ENCODE results near the gene SRPK2. TPM values are rescaled to one million over a fixed set of nuclear protein-coding genes. Genes with fewer than 3 reads are reported as not detected.
"Not testable (repeated sequence)": the region's sequence is repeated elsewhere in the genome, so short reads cannot be mapped to it uniquely, and the experiment has no call there.

Gene SRPK2
- total and polyA plus RNA-seq, 2 donors (not counting 1 experiment from before 2014, with no cell fraction given), result 15.2 to 108 TPM

DNA sequence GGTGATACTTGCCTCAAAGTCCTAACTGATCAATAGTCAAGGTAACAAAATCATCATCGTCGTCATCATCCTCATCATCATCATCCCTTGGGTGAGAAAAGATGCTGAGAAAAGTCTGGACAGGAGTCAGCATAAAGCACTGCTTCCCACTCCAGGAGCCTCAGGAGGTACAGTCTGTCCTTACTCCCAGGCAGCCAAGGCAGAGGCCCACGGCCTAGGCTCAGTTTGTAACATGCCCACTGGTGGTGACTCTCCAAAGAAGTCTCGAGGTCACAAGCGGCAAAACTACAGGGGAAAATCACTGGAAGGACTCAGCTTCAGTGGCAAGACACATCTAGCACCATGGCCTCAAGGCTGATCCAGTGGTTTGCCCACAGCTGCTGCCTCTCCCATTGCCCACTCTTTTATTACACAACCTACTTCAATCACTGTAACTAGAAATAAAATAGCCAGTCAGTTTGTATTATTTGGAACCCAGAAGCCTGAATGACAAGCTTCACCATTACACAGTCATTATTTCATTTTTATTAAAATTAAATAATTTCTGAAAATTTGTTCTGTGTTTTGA, 150.4 kb downstream of the SRPK2 start:
- Histone ChIP-seq H3K36me3 (replicated peaks in 1 of 2; ENCODE audit: control extremely low read depth in 1 of 2, control insufficient read depth in 1 of 2, extremely low read depth in 1 of 2, insufficient read depth in 2 of 2, low read length in 1 of 2) (peaks cover 0 to 6% of the 10 kb centered on the region in 2 experiments), H3K4me1 (ENCODE audit: control insufficient read depth in 2 of 2, insufficient read depth in 2 of 2, low read length in 2 of 2) (peaks cover 8 to 20% of the 10 kb centered on the region in 2 donors), H3K9me3 (ENCODE audit: control extremely low read depth in 1 of 3, control insufficient read depth in 2 of 3, insufficient read depth in 1 of 3, low read length in 2 of 3) (no peaks in the 10 kb centered on the region), H4K20me1 (ENCODE audit: control insufficient read depth, insufficient read depth, low read length, poor library complexity, severe bottlenecking) (peaks cover 61% of the 10 kb centered on the region), H2AFZ (ENCODE audit: insufficient read depth, low read depth, low read length, poor library complexity, severe bottlenecking) (no peak overlapping the region), H3K4me2 (replicated peaks; ENCODE audit: low read depth, low read length, poor library complexity, severe bottlenecking) (no peak overlapping the region), H3K9ac (ENCODE audit: low read length) (no peak overlapping the region), H3K4me3 (ENCODE audit: control extremely low read depth in 1 of 5, extremely low read depth in 1 of 5, insufficient read depth in 1 of 5, low read depth in 2 of 5, low read length in 4 of 5) (no peak overlapping the region), H3K79me2 (ENCODE audit: control insufficient read depth, insufficient read depth, low read length) (peaks cover 89% of the 10 kb centered on the region), H3K27me3 (replicated peaks in 1 of 4; ENCODE audit: control extremely low read depth in 1 of 4, control insufficient read depth in 3 of 4, insufficient read depth in 4 of 4, low read length in 3 of 4) (no peaks in the 10 kb centered on the region), H3K27ac (ENCODE audit: low read length in 2 of 2) (no peak overlapping the region)
- CTCF ChIA-PET, result no interaction called here
- H3K27me3 Mint-ChIP-seq, result no peaks in the 10 kb centered on the region
- H3K27ac Mint-ChIP-seq, result peak overlapping the region; percentile 5
- H3K4me1 Mint-ChIP-seq, result peaks cover 75% of the 10 kb centered on the region
- intact Hi-C loops (cut with micrococcal nuclease), result no loop called here
- POLR2A ChIA-PET, result no interaction called here
- TF ChIP-seq, protein P1, sequence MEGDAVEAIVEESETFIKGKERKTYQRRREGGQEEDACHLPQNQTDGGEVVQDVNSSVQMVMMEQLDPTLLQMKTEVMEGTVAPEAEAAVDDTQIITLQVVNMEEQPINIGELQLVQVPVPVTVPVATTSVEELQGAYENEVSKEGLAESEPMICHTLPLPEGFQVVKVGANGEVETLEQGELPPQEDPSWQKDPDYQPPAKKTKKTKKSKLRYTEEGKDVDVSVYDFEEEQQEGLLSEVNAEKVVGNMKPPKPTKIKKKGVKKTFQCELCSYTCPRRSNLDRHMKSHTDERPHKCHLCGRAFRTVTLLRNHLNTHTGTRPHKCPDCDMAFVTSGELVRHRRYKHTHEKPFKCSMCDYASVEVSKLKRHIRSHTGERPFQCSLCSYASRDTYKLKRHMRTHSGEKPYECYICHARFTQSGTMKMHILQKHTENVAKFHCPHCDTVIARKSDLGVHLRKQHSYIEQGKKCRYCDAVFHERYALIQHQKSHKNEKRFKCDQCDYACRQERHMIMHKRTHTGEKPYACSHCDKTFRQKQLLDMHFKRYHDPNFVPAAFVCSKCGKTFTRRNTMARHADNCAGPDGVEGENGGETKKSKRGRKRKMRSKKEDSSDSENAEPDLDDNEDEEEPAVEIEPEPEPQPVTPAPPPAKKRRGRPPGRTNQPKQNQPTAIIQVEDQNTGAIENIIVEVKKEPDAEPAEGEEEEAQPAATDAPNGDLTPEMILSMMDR (IDR thresholded peaks at IDR 0.05), result no peak
- TF ChIP-seq EZH2 (IDR thresholded peaks at IDR 0.05; ENCODE audit: borderline replicate concordance, insufficient read depth, low read depth, low read length, poor library complexity, severe bottlenecking), result no peak
- no peak overlapping the region for H3K4me3 Mint-ChIP-seq
- H3K9me3 Mint-ChIP-seq (ENCODE audit: insufficient read depth), result no peaks in the 10 kb centered on the region
- no peak for DNase-seq
- no peak for ATAC-seq (ENCODE audit: low read depth)
- 92% methylated on average over 3 of the region's 5 CpGs for WGBS (ENCODE audit: insufficient coverage)

DNA sequence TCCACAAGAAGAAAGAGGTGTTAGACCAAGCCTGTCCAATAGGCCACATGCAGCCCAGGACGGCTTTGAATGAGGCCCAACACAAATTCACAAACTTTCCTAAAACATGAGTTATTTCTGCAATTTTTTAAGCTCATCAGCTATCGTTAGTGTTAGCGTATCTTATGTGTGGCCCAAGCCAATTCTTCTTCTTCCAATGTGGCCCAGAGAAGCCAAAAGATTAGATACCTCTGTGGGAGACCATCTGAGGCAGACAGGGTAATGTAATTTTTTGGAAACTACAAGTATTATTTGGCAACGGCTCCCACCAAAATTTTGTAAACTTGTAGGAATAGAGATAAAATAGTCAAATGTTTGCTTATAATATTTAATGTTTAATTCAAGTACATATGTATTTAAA, 153.8 kb downstream of the SRPK2 start:
- H3K9me3 Mint-ChIP-seq (ENCODE audit: insufficient read depth), result no peaks in the 10 kb centered on the region
- 100% methylated on average over 3 of the region's 4 CpGs for WGBS (ENCODE audit: insufficient coverage)
- CTCF ChIA-PET, result no interaction called here

DNA sequence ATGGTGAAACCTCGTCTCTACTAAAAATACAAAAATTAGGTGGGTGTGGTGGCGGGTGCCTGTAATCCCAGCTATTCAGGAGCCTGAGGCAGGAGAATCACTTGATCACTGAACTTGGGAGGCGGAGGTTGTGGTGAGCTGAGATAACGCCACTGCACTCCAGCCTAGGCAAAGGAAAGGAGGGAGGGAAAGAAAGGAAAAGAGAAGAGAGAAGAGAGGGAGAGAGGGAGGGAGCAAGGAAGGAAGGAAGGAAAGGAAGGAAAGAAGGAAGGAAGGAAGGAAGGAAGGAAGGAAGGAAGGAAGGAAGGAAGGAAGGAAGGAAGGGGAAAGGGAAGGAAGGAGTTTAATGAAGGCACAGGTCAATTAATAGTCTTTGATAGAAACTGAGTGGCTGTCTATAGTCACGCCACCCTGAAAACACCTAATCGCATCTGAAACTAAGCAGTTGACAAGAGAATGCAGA, 155.9 kb downstream of the SRPK2 start:
- CTCF ChIA-PET; H3K27me3 Mint-ChIP-seq; H3K4me3 ChIP-seq (ENCODE audit: control extremely low read depth in 1 of 5, extremely low read depth in 1 of 5, insufficient read depth in 1 of 5, low read depth in 2 of 5, low read length in 4 of 5); H3K9ac ChIP-seq (ENCODE audit: low read length); H3K9me3 Mint-ChIP-seq (ENCODE audit: insufficient read depth); H3K27ac Mint-ChIP-seq; DNase-seq; POLR2A ChIA-PET; ATAC-seq (ENCODE audit: low read depth); intact Hi-C loops (cut with micrococcal nuclease); H3K4me1 ChIP-seq (ENCODE audit: control insufficient read depth in 2 of 2, insufficient read depth in 2 of 2, low read length in 2 of 2); H3K27ac ChIP-seq (ENCODE audit: low read length in 2 of 2); H3K4me3 Mint-ChIP-seq; H3K27me3 ChIP-seq (replicated peaks in 1 of 4; ENCODE audit: control extremely low read depth in 1 of 4, control insufficient read depth in 3 of 4, insufficient read depth in 4 of 4, low read length in 3 of 4); H3K36me3 ChIP-seq (replicated peaks in 1 of 2; ENCODE audit: control extremely low read depth in 1 of 2, control insufficient read depth in 1 of 2, extremely low read depth in 1 of 2, insufficient read depth in 2 of 2, low read length in 1 of 2); H2AFZ ChIP-seq (ENCODE audit: insufficient read depth, low read depth, low read length, poor library complexity, severe bottlenecking); H3K4me2 ChIP-seq (replicated peaks; ENCODE audit: low read depth, low read length, poor library complexity, severe bottlenecking): not testable (repeated sequence)
- H3K4me1 Mint-ChIP-seq, result peaks cover 34% of the 10 kb centered on the region
- peaks cover 76% of the 10 kb centered on the region for H3K79me2 ChIP-seq (ENCODE audit: control insufficient read depth, insufficient read depth, low read length)
- 100% methylated on average over 3 of the region's 6 CpGs for WGBS (ENCODE audit: insufficient coverage)
- peaks cover 0 to 11% (median 0%) of the 10 kb centered on the region in 3 donors for H3K9me3 ChIP-seq (ENCODE audit: control extremely low read depth in 1 of 3, control insufficient read depth in 2 of 3, insufficient read depth in 1 of 3, low read length in 2 of 3)
- H4K20me1 ChIP-seq (ENCODE audit: control insufficient read depth, insufficient read depth, low read length, poor library complexity, severe bottlenecking), result peaks cover 39% of the 10 kb centered on the region

More for the DNA sequence above, 153.8 kb downstream of the SRPK2 start:
- Histone ChIP-seq H2AFZ (ENCODE audit: insufficient read depth, low read depth, low read length, poor library complexity, severe bottlenecking) (no peak overlapping the region), H3K9ac (ENCODE audit: low read length) (no peak overlapping the region), H3K4me2 (replicated peaks; ENCODE audit: low read depth, low read length, poor library complexity, severe bottlenecking) (no peak overlapping the region), H3K9me3 (ENCODE audit: control extremely low read depth in 1 of 3, control insufficient read depth in 2 of 3, insufficient read depth in 1 of 3, low read length in 2 of 3) (no peaks in the 10 kb centered on the region), H3K27ac (ENCODE audit: low read length in 2 of 2) (no peak overlapping the region), H3K4me1 (ENCODE audit: control insufficient read depth in 2 of 2, insufficient read depth in 2 of 2, low read length in 2 of 2) (peaks cover 0 to 3% of the 10 kb centered on the region in 2 donors), H4K20me1 (ENCODE audit: control insufficient read depth, insufficient read depth, low read length, poor library complexity, severe bottlenecking) (peaks cover 39% of the 10 kb centered on the region), H3K27me3 (replicated peaks in 1 of 4; ENCODE audit: control extremely low read depth in 1 of 4, control insufficient read depth in 3 of 4, insufficient read depth in 4 of 4, low read length in 3 of 4) (no peaks in the 10 kb centered on the region), H3K36me3 (replicated peaks in 1 of 2; ENCODE audit: control extremely low read depth in 1 of 2, control insufficient read depth in 1 of 2, extremely low read depth in 1 of 2, insufficient read depth in 2 of 2, low read length in 1 of 2) (peaks cover 2% of the 10 kb centered on the region in 2 experiments), H3K4me3 (ENCODE audit: control extremely low read depth in 1 of 5, extremely low read depth in 1 of 5, insufficient read depth in 1 of 5, low read depth in 2 of 5, low read length in 4 of 5) (no peak overlapping the region), H3K79me2 (ENCODE audit: control insufficient read depth, insufficient read depth, low read length) (peaks cover 78% of the 10 kb centered on the region)
- peak overlapping the region; percentile 5 for H3K27ac Mint-ChIP-seq
- no peak for DNase-seq
- H3K4me1 Mint-ChIP-seq, result peaks cover 51% of the 10 kb centered on the region
- H3K27me3 Mint-ChIP-seq, result no peaks in the 10 kb centered on the region
- no peak overlapping the region for H3K4me3 Mint-ChIP-seq
- POLR2A ChIA-PET, result no interaction called here
- intact Hi-C loops (cut with micrococcal nuclease), result no loop called here
- TF ChIP-seq EZH2 (IDR thresholded peaks at IDR 0.05; ENCODE audit: borderline replicate concordance, insufficient read depth, low read depth, low read length, poor library complexity, severe bottlenecking), result no peak
- TF ChIP-seq, protein P1 (IDR thresholded peaks at IDR 0.05), result no peak
- ATAC-seq (ENCODE audit: low read depth), result no peak
